Stimulated activated CD4-positive, alpha-beta T cell treated with anti-CD3 and anti-CD28 coated beads, Interleukin-12 subunit alpha, Interleukin-12 subunit beta, amount 100 ng/mL, for 24 hours (primary cell): Measurements from ENCODE around the gene CEBPG.

Experiments
- DNase-seq, 2 experiments: peaks; one replicate each; pipeline ENCODE4 v3.0.0-alpha.2; 2020; ENCODE audit warnings: low read depth in 2 of 2

Gene CEBPG

DNA sequence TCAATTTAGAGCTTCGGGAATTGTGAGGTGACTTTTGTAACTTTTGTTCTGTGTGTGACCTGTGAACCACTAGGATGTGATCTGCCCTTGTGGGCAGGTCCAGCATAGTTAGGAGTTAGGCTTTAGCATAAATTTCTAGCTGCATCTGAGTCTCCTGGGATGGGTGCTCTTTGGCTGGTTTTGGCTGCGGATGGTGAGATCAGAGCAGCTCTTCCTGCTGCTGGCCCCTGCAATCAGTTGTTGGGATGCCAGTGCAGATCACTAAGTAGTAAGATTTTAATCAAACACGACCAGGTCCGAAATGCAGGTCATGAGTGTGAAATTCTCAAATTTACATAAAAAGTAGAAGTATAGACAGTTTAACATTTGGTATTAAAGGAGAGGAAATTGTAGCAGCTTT lies 8.5 kb downstream of the CEBPG start:
- no peak for DNase-seq

- no peak for DNase-seq
These were observed 9.5 kb downstream of the CEBPG start for GRCh38 chr19:33382982-33383381.

- DNase-seq: no peak
These were observed 10.3 kb downstream of the CEBPG start for GRCh38 chr19:33383720-33384292.

DNA sequence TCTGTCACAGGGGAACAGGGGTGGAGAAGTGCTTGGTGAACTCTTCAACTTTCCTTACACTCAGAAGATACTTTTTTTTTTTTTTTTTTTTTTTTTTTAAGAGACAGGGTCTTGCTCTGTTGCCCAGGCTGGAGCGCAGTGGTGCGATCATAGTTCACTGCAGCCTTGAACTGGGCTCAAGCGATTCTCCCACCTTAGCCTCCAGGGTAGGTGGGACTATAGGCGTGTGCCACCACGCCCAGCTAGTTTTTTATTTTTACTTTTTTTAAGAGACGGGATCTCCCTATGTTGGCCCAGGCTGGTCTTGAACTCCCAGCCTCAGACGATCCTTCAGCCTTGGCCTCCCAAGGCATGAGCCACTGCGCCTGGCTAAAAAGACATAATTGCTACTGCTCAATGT lies 11.5 kb downstream of the CEBPG start:
- no peak for DNase-seq

DNA sequence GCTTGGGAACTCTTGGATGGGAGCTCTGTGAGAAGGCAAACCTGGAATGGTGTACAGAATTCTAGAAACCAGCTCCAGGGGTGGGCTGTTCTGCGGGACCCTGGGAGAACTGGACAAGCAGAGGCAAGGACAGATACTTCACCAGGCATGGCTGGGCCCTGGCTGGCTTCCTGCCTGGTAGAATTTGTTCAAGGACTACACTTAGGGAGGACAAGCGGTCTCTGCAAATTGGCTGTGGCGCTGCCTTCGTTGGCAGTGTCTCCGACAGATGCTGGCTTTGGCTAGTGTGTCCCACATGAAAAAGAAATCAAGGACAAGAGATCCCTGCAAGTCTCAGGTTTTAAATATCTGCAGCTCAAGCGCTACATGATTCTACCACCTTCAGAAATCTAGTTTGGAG lies 12.4 kb downstream of the CEBPG start:
- DNase-seq: no peak

- no peak for DNase-seq
These were observed 12.9 kb downstream of the CEBPG start for GRCh38 chr19:33386361-33386858.

DNA sequence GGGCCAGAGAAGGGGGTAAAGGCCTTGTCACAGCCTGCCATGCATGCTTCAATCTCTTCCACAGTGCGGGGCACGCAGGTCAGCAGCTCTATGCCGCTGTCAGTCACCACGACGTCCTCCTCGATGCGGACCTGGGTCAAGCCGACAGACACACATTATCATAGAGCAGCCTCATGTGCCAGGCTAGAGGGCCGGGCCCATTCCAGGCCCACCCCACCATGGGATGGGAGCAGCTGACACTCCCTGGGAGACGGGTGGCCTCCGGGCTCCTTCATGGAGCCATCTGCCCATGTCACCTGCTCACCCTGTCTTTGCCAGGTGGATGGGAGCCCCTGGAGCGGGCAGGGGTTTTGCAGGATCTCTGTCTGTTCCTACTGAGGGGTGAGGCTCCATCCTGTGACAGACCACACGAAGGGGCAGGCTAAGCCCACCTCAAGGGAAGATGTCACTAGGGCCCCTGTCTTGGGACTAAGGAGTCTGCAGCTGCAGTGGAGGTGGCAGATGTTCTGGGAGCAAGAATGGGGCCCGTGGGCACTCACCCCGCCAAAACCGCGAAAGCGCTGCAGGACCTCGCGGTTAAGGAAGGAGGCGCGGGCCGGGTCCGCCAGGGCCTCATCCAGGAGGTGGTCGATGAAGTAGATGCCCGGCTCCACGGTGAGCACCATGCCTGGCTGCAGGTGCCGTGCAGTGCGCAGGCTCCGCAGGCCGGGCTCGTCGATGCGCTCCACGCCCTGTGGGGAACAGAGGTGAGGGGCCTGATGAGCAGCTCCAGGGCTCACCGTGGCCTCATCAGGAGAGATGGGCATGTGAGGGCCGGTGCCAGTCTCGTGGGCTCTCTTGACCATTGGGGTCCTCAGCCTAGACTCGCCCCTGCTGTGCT lies 14.1 kb downstream of the CEBPG start:
- no peak for DNase-seq

DNA sequence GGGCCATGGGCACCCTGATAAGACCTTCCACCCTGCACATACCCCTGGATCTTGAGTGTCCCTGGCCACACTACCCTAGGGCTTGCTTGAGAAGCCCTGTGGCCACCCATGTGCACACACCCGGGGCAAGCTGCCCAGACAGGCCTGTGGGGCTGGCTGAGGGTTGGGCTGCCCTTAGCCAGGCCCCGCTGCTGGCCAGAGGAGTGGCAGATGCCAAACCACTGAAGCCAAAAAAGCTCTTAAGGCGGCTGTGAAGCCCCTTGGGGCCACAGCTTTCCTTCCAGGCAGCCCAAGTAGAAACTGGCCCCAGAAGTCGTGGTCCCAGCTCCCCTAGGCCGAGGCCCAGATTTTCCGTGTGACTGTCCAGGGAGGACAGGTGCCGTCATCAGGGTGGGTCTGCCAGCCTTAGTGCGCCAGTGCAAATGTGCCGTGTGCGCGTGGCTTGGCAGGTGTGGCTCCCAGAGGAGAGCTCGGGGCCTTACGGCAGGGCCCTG lies 14.8 kb downstream of the CEBPG start:
- no peak for DNase-seq

DNA sequence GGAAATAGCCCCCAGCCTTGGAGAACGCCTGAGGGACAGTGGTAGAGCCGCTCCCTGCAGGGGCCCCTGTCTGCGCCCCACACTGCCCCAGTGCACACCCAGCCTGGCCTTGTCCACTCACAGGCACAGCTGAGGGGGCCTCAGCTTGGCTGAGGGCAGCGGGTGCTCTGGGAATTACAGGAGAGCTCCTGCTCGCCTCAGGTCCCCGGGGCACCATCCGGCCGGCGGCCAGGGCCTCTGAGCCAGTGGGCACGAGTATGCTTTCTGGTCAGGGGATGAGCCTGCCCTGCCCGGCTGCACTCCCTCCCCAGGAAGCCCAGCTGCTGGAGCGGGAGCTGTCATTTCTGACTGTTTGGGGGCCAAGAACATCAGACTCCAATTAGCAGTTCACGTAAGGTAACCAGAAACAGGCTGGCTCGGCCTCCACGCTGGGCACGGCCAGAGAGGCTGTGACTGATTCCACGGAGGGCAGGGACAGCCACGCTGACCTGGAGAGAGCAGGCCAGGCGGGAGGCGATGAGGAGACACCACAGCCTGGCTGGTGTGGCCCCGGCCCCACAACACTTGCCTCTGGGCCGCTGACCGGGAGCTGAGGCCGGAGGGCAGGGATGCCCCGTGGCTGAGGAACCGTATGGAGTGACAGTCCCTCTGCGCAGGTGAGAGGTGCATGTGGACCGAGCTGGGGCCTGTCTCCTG lies 15.4 kb downstream of the CEBPG start:
- DNase-seq: no peak

DNA sequence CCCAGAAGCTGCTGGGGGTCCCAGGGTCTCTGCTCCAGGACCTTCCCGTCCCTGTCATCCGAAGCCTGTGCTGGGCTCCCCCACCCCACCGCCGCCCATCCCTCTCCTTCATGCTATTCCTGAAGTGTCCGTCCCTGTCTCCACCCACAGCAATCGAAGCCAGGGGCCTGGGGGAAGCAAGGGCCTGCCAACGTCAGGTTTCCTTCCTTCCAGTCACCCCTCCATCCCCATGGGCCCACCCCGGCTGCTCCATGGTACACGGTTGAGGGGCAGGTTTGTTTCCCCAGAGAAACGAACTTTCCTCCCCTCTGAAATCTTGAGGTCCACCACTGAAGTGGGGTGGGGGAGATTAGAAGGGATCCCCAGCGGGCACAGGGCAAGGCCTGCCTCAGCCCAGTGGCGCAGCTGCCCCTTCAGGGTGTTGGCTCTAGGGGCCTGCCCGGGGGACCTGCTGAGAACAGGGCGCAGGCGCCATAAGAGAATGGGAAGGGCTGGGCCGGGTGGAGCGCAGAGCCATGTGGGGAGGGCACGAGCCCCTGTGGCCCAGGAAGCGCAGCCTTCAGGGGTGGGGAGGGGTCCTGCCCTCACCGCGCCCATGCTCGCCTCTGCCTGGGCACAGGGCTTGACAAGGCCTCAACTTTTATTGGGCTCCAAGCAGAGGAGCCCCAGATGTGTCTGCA lies 16.1 kb downstream of the CEBPG start:
- DNase-seq: no peak

DNA sequence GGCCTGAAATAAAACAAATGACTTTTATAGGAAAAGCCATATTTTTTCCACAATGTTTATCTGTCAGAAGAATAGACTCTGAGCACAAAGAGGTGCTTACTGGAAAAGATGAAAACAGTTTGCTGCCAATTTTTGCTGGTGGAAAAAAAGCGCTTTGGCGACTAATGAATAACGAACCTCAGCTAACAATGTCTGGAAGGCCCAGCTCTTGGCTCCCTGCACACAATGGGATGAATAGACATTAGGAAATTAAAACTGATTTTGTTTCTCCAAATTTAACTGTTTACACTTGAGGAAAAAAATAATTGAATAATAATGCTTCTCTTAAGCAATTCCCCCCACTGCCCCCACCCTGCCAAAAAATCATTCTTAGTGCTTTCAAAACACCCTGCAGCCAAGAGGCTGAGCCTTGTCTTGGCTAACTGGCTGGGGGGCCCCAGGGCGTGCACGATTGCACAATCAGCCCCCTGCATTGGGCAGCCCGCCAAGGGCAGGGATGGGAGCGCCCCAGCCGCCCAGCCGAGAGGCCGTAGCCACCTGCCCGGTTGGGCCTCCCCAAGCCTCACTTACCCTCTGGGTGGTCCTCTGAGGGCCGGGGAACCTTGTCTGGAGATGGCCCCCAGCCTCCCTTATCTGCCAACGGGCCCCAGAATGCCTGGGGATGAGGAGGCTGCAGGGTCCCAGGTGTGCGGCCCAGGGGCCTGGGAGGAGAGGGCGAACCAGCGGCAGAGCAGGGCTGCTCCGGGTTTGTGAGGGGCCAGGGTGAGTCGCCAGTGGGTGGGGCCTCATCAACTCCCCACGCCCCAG lies 16.8 kb downstream of the CEBPG start:
- no peak for DNase-seq

DNA sequence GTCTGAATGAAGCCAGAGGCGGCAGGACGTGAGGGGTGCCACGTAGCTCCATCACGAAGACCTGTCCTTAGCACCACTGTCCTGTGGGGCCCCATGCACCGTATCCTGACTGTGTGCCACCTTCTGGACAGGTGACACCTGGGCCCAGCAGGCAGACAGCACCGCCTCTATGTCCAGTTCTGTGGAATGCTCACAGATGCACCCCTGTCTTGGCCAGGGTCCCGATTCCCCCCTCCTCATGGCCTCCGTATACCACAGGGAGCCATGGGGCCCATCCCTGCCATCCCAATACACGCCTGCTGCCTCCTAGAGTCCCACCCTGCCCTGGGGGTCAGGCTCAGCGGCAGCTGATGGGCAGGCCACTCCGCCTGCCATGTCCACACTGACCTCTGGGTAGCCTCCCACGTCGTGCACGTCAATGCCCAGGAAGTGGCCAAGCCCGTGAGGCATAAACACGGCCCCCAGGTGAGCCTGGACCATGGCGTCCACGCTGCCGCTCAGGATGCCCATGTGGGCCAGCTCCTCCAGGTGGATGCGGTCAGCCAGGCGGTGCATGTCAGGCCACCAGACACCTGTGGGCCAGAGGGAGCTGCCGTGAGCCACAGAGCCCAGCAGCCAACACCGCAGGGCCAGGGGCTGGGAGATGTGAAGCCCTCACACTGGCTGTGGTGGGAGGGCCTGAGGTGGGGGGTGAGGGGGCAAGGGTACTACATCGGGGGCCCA lies 17.6 kb downstream of the CEBPG start:
- no peak for DNase-seq

DNA sequence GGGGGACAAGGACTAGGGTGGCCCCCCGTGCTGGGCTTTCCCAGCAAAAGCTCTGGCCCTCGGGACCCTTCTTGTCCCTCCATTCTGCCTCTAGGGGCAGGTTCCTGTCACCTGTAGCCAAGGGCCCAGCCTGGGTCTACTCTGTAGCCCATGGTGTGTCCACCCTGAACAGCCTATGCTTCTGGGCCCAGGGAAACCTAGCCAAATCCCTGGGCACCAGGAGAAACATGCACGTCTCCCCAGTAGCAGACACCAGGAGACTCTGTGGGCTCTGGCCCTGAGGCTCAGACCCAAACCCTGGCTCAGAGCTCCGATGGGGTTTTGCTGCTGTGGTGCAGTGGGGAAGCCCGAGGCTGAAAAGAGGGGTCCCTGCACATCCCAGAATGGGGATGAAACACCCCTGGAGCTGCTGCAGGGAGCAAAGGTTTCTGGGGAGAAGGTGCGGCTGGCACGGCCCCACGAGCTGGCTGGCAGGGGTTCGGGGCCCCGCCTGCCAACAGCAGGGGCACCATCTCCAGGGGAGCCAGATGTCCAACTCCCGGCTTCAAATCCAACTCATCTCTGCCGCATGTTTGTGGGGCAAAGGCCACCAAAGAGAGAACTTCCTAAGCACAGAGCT lies 18.2 kb downstream of the CEBPG start:
- DNase-seq: no peak

DNA sequence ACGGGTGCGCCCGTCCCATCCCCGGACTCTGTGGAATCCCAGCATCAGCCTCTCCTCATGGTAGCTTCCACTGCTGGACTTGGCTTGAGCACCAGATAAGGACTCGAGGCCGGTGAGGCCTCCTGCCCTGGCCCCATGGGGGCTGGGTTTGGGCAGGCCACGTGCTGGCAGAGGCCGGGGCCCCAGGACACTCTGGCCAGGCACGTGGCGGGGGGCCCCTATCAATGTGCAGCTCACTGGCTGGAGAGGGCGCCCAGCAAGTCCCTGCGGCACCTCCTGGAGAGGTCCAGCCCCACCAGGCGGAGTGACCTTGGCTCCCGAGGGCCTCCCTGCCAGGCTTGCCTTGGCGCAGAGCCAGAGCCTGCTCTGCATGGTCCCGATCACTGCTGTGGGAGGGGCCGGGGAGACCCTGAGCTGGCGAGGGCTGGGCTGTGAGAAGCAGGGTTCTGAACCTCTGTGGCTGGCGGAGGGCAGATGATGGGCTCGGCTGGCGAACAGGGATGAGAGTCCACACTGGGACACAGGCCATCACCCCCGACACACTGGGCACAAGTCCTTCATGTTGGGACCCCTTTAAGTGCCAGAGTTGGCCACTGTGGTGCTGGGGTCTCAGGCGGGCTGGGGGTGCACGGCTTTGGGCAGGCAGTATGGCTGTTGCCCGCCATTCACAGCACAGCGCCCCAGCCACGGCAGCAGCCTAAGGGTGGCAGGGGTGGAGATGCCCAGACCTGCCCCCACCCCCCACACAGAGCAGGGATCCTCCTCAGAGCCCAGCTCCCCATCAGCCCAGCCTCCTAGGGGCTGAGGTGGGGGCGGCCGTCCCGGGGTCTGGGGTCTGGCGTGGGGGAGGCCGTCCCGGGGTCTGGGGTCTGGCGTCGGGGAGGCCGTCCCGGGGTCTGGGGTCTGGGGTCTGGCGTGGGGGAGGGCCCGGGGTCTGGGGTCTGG lies 19.1 kb downstream of the CEBPG start:
- no peak for DNase-seq

- no peak for DNase-seq
These were observed 19.9 kb downstream of the CEBPG start for GRCh38 chr19:33393286-33394005.

GRCh38 chr19:33394006-33394722 lies 20.7 kb downstream of the CEBPG start:
- DNase-seq: no peak
